HCT116 (cell line): Measurements from ENCODE around the gene ADAM10. TPM values are rescaled to one million over a fixed set of nuclear protein-coding genes. Genes with fewer than 3 reads are reported as not detected.

Experiments
- ATAC-seq: fragments of 200-7000 bp; cut with Tn5 transposase; 2 replicates; pipeline ENCODE4 v1.9.1; 2020; ENCODE audit warnings: mild to moderate bottlenecking, moderate library complexity
- BruUV-seq: library from RNA; stranded (reverse); fragments of 400-500 nt; replicated peaks from 2 replicates; lab custom pipeline; 2021; lab: Mats Ljungman, UMichigan
- CTCF ChIA-PET: fragments of 300-600 bp; sonication (Branson Sonifier 250); formaldehyde crosslinking; loops from one replicate; lab custom pipeline; 2021; ENCODE audit warnings: antibody characterized with exemption; lab: Charles Lee
- POLR2A ChIA-PET: fragments of 300-600, 350-600 bp; sonication (Branson Sonifier 250); formaldehyde crosslinking; loops from one replicate; lab custom pipeline; 2021; ENCODE audit warnings: antibody characterized with exemption; lab: Charles Lee
- RAD21 ChIA-PET, 2 experiments: fragments of 300-600 bp; sonication (Branson Sonifier 250); formaldehyde crosslinking; loops; one replicate each; lab custom pipeline; 2023; ENCODE audit warnings: low total read pairs in 2 of 2; ENCODE audit not compliant: uncharacterized antibody in 2 of 2, unreplicated experiment in 2 of 2, low non-redundant PET in 1 of 2; lab: Charles Lee
- DNase-seq: peaks from one replicate; pipeline ENCODE4 v3.0.0-alpha.2; 2010; ENCODE audit warnings: low read depth, low spot score
- H2AFZ ChIP-seq: fragments of 200-600 bp; shearing (Covaris generic), sonication (generic); 2 replicates; pipeline ENCODE4 v1.6.1; 2017; ENCODE audit warnings: low read depth, mixed run types, mixed read lengths, antibody characterized with exemption, low read length; ENCODE audit not compliant: poor library complexity, severe bottlenecking
- H3K27ac ChIP-seq: 2 replicates; pipeline ENCODE4 v1.5.1; 2012; ENCODE audit warnings: low read depth, low read length
- H3K27me3 ChIP-seq: fragments of 200-600 bp; sonication (generic); 2 replicates; pipeline ENCODE4 v1.6.1; 2016; ENCODE audit warnings: mixed run types, low read length, mixed read lengths; ENCODE audit not compliant: insufficient read depth
- H3K36me3 ChIP-seq, 2 experiments: fragments of 200-500 bp in 1 of 2; fragments of 200-600 bp in 1 of 2; sonication (Bioruptor generic) in 1 of 2; sonication (generic) in 1 of 2; 2 replicates each; pipeline versions ENCODE4 v1.5.1 to v1.6.1; 2014 to 2016; ENCODE audit warnings: low read length in 2 of 2, inconsistent platforms in 1 of 2, mixed read lengths in 1 of 2, mixed run types in 1 of 2; ENCODE audit not compliant: insufficient read depth in 2 of 2, control insufficient read depth in 1 of 2
- H3K4me1 ChIP-seq, 2 experiments: fragments of 200-600 bp in 1 of 2; sonication (generic) in 1 of 2; 2 replicates each; pipeline versions ENCODE4 v1.5.1 to v1.6.1; 2012 to 2017; ENCODE audit warnings: low read length in 2 of 2, inconsistent platforms in 1 of 2, mild to moderate bottlenecking in 1 of 2, mixed read lengths in 1 of 2, mixed run types in 1 of 2, moderate library complexity in 1 of 2; ENCODE audit not compliant: insufficient read depth in 2 of 2, control insufficient read depth in 1 of 2
- H3K4me2 ChIP-seq: fragments of 200-600 bp; sonication (generic); 2 replicates; pipeline ENCODE4 v1.6.1; 2017; ENCODE audit warnings: mixed run types, low read length, mixed read lengths
- H3K4me3 ChIP-seq, 2 experiments: fragments of 200-600 bp in 1 of 2; sonication (generic) in 1 of 2; replicated peaks in 1 of 2; 2 replicates each; pipeline ENCODE4 v1.5.1; 2011 to 2016; ENCODE audit warnings: low read length in 2 of 2, control low read depth in 1 of 2, low read depth in 1 of 2, mild to moderate bottlenecking in 1 of 2, mixed read lengths in 1 of 2, mixed run types in 1 of 2
- H3K79me2 ChIP-seq: fragments of 200-600 bp; sonication (generic); 2 replicates; pipeline ENCODE4 v1.6.1; 2017; ENCODE audit warnings: mild to moderate bottlenecking, mixed run types, low read length, moderate library complexity, mixed read lengths; ENCODE audit not compliant: insufficient read depth
- H3K9ac ChIP-seq: fragments of 200-600 bp; sonication (generic); 2 replicates; pipeline ENCODE4 v1.6.1; 2016; ENCODE audit warnings: low read length, mixed read lengths
- H3K9me2 ChIP-seq: fragments of 200-600 bp; sonication (generic), shearing (Covaris generic); 2 replicates; pipeline ENCODE4 v1.6.1; 2017; ENCODE audit warnings: mixed run types, mild to moderate bottlenecking, moderate library complexity; ENCODE audit not compliant: insufficient read depth
- H3K9me3 ChIP-seq, 2 experiments: fragments of 200-500 bp in 1 of 2; fragments of 200-600 bp in 1 of 2; sonication (Bioruptor generic) in 1 of 2; sonication (generic) in 1 of 2; 2 replicates each; pipeline ENCODE4 v1.6.1; 2014 to 2017; ENCODE audit warnings: low read length in 2 of 2, mixed read lengths in 2 of 2, inconsistent platforms in 1 of 2, low read depth in 1 of 2, mild to moderate bottlenecking in 1 of 2, mixed run types in 1 of 2, moderate library complexity in 1 of 2; ENCODE audit not compliant: control insufficient read depth in 1 of 2, insufficient read depth in 1 of 2
- H4K20me1 ChIP-seq: fragments of 200-600 bp; sonication (generic), shearing (Covaris generic); 2 replicates; pipeline ENCODE4 v1.6.1; 2017; ENCODE audit warnings: mixed run types, mild to moderate bottlenecking, moderate library complexity; ENCODE audit not compliant: insufficient read depth
- ATF3 ChIP-seq: IDR thresholded peaks from 2 replicates; pipeline ENCODE4 v1.6.1; 2012
- CBX3 ChIP-seq: IDR thresholded peaks from 2 replicates; pipeline ENCODE4 v1.6.1; 2012; ENCODE audit warnings: low read depth
- CEBPB ChIP-seq: IDR thresholded peaks from 2 replicates; pipeline ENCODE4 v1.6.1; 2012; ENCODE audit warnings: low read depth
- EZH2phosphoT487 ChIP-seq: fragments of 200-600 bp; IDR thresholded peaks from 2 replicates; pipeline ENCODE4 v1.6.1; 2018; ENCODE audit warnings: antibody characterized with exemption, borderline replicate concordance
- FOSL1 ChIP-seq: IDR thresholded peaks from 2 replicates; pipeline ENCODE4 v1.6.1; 2012; ENCODE audit warnings: low read depth
- POLR2A ChIP-seq: IDR thresholded peaks from 2 replicates; pipeline ENCODE4 v1.7.0; 2011; ENCODE audit warnings: borderline replicate concordance; ENCODE audit not compliant: insufficient read depth, insufficient read length; ENCODE audit errors: extremely low read depth
- RAD21 ChIP-seq: IDR thresholded peaks from 2 replicates; pipeline ENCODE4 v1.6.1; 2012; ENCODE audit warnings: low read depth, mild to moderate bottlenecking
- REST ChIP-seq: IDR thresholded peaks from 2 replicates; pipeline ENCODE4 v1.6.1; 2012; ENCODE audit warnings: low read depth
- SP1 ChIP-seq: IDR thresholded peaks from 2 replicates; pipeline ENCODE4 v1.6.1; 2012; ENCODE audit warnings: low read depth
- SRF ChIP-seq: IDR thresholded peaks from 2 replicates; pipeline ENCODE4 v1.6.1; 2012; ENCODE audit warnings: low read depth
- TCF7L2 ChIP-seq: IDR thresholded peaks from 2 replicates; pipeline ENCODE4 v1.7.0; 2011; ENCODE audit warnings: borderline replicate concordance, inconsistent platforms; ENCODE audit not compliant: insufficient read depth, insufficient read length; ENCODE audit errors: extremely low read depth
- YY1 ChIP-seq: IDR thresholded peaks from 2 replicates; pipeline ENCODE4 v1.6.1; 2011; ENCODE audit warnings: low read length, low read depth, moderate library complexity, mild to moderate bottlenecking; ENCODE audit not compliant: insufficient replicate concordance; ENCODE audit errors: extremely low read depth
- ZFX ChIP-seq: fragments of 450-650 bp; IDR thresholded peaks from 2 replicates; pipeline ENCODE4 v1.6.1; 2017
- intact Hi-C: fragments of 100-400 bp; cut with micrococcal nuclease; formaldehyde crosslinking; loops from 2 replicates; pipeline ENCODE4 v1.10.0; 2022
- total RNA-seq: library from RNA; stranded (reverse); gene quantifications from one replicate; pipeline ENCODE4 v1.2.1, GENCODE V29; 2021; ENCODE audit not compliant: unreplicated experiment

ADAM10 gene
- total RNA-seq, 1 experiment from 2014 or later: 158 TPM

GRCh38 chr15:58705105-58705504, 44.4 kb downstream of the ADAM10 start:
- H3K36me3 ChIP-seq: no peaks in the 10 kb centered on the region
- RAD21 ChIA-PET: no interaction called here
- no TSS peak for BruUV-seq
- no peak overlapping the region for H3K4me2 ChIP-seq
- 0 out of 2 replicates have a peak, but pooled peaks cover 3% of the 10 kb centered on the region for H4K20me1 ChIP-seq
- ATAC-seq: no peak
- no peak overlapping the region for H3K27ac ChIP-seq
- DNase-seq: no peak
- intact Hi-C loops: no loop called here
- peaks cover 0 to 9% of the 10 kb centered on the region in 2 experiments; a peak in 1 of 4 replicates for H3K4me1 ChIP-seq
- no peaks in the 10 kb centered on the region for H3K27me3 ChIP-seq
- CTCF ChIA-PET: no interaction called here
- POLR2A ChIA-PET: no interaction called here
- no peaks in the 10 kb centered on the region for H3K9me2 ChIP-seq
- TF ChIP-seq POLR2A: no peak
- TF ChIP-seq YY1: no peak
- no peak for TF ChIP-seq ATF3
- no peak for TF ChIP-seq EZH2phosphoT487
- no peak for TF ChIP-seq SRF
- no peak for TF ChIP-seq FOSL1
- TF ChIP-seq TCF7L2: no peak
- TF ChIP-seq ZFX: no peak
- TF ChIP-seq SP1: no peak
- no peak for TF ChIP-seq CBX3
- TF ChIP-seq REST: no peak
- no peak for TF ChIP-seq CEBPB
- no peak for TF ChIP-seq RAD21
- no peak overlapping the region for H2AFZ ChIP-seq
- H3K4me3 ChIP-seq: no peak overlapping the region
- 0 out of 4 replicates have a peak, but pooled peaks cover under 1% of the 10 kb centered on the region in 2 experiments for H3K9me3 ChIP-seq
- peaks cover 51% of the 10 kb centered on the region for H3K79me2 ChIP-seq
- no peak overlapping the region for H3K9ac ChIP-seq
